Measurements from ENCODE around the gene UPP2. TPM values are rescaled to one million over a fixed set of nuclear protein-coding genes. Genes with fewer than 3 reads are reported as not detected.

The UPP2 gene
- total and polyA plus RNA-seq, 10 donors, result 0.02 TPM; not detected in 9

Other genes starting within 250 kb of the UPP2 start
- gene ACVR1, start 225.5 kb upstream of the UPP2 start, total RNA-seq, result 10 to 100 TPM; 11.7 to 23.8 (median 14.1) TPM
- gene ACVR1, start 225.5 kb upstream of the UPP2 start, polyA plus RNA-seq, result 1 to 10 TPM; 2.1 to 3.5 (median 2.6) TPM

Data from spleen (tissue), 10 donors.